HepG2 (cell line): ENCODE measurements around the gene PIEZO1. TPM values are rescaled to one million over a fixed set of nuclear protein-coding genes. Genes with fewer than 3 reads are reported as not detected.
A peak's percentile ranks its signal among the peaks of the same experiment; 100 is the strongest.

Experiments
- ATAC-seq: fragments of 200-7000 bp; cut with Tn5 transposase; 3 replicates; pipeline ENCODE4 v1.9.1; 2020; ENCODE audit warnings: mild to moderate bottlenecking, moderate library complexity
- BruUV-seq: library from RNA; stranded (reverse); fragments of 400-500 nt; replicated peaks from 2 replicates; lab custom pipeline; 2021; lab: Mats Ljungman, UMichigan
- CTCF ChIA-PET: fragments of 300-600 bp; formaldehyde crosslinking; extraction: SDS; loops from one replicate; lab custom pipeline; 2021; ENCODE audit warnings: low total read pairs, inconsistent platforms, low intra/inter-chr PET ratio; lab: Yijun Ruan, JAX
- POLR2A ChIA-PET: fragments of 350-600 bp; sonication (Branson Sonifier 250); formaldehyde crosslinking; loops from one replicate; lab custom pipeline; 2020; ENCODE audit warnings: antibody characterized with exemption, inconsistent platforms; lab: Yijun Ruan, JAX
- DNase-seq: peaks from one replicate; pipeline ENCODE4 v3.0.0-alpha.2; 2015; ENCODE audit warnings: low spot score
- FAIRE-seq: peaks from 3 replicates; lab custom pipeline; 2011; peaks lifted over from hg19 to GRCh38; lab: Jason Lieb, UNC
- H2AFZ ChIP-seq: one replicate; pipeline ENCODE4 v1.6.1; 2011; ENCODE audit warnings: low read length, inconsistent platforms
- H3K27ac ChIP-seq: fragments of 300-600 bp; 3 replicates; pipeline ENCODE4 v1.8.0; 2011; ENCODE audit warnings: mixed run types, mild to moderate bottlenecking, mixed read lengths, low read length, inconsistent platforms; ENCODE audit not compliant: insufficient read depth; ENCODE audit errors: extremely low read length
- H3K27me3 ChIP-seq, 2 experiments: fragments of 200-600 bp in 1 of 2; 2 replicates in 1 of 2; 3 replicates in 1 of 2; pipeline versions ENCODE4 v1.6.0 to v1.8.0; 2011; ENCODE audit warnings: low read length in 2 of 2, mild to moderate bottlenecking in 2 of 2, moderate library complexity in 2 of 2, inconsistent platforms in 1 of 2; ENCODE audit not compliant: insufficient read depth in 2 of 2, control insufficient read depth in 1 of 2
- H3K36me3 ChIP-seq, 2 experiments: fragments of 200-600 bp in 1 of 2; replicated peaks in 1 of 2; 2 replicates in 1 of 2; 3 replicates in 1 of 2; pipeline versions ENCODE4 v1.5.1 to v1.8.0; 2011; ENCODE audit warnings: low read length in 2 of 2, inconsistent platforms in 1 of 2; ENCODE audit not compliant: insufficient read depth in 2 of 2, control insufficient read depth in 1 of 2
- H3K4me1 ChIP-seq: 2 replicates; pipeline ENCODE4 v1.5.1; 2012; ENCODE audit warnings: low read length, inconsistent platforms; ENCODE audit not compliant: insufficient read depth
- H3K4me2 ChIP-seq: 2 replicates; pipeline ENCODE4 v1.6.0; 2011; ENCODE audit warnings: low read depth, low read length, inconsistent platforms
- H3K4me3 ChIP-seq, 3 experiments: fragments of 200-600 bp in 1 of 3; sonication (generic), shearing (Covaris generic) in 1 of 3; replicated peaks in 1 of 3; 2 replicates each; pipeline ENCODE4 v1.5.1; 2011 to 2016; ENCODE audit warnings: low read length in 3 of 3, inconsistent platforms in 2 of 3, low read depth in 2 of 3, mild to moderate bottlenecking in 2 of 3, control low read depth in 1 of 3, mixed read lengths in 1 of 3; ENCODE audit not compliant: insufficient read depth in 1 of 3
- H3K79me2 ChIP-seq: one replicate; pipeline ENCODE4 v1.6.1; 2011; ENCODE audit warnings: low read length, inconsistent platforms; ENCODE audit not compliant: insufficient read depth
- H3K9ac ChIP-seq: 2 replicates; pipeline ENCODE4 v1.6.0; 2011; ENCODE audit warnings: mild to moderate bottlenecking, low read depth, low read length, inconsistent platforms; ENCODE audit not compliant: insufficient read depth
- H3K9me3 ChIP-seq: 2 replicates; pipeline ENCODE4 v1.5.1; 2012; ENCODE audit warnings: mild to moderate bottlenecking, low read length
- H4K20me1 ChIP-seq: 2 replicates; pipeline ENCODE4 v1.6.0; 2011; ENCODE audit warnings: inconsistent platforms, mild to moderate bottlenecking, low read length, moderate library complexity; ENCODE audit not compliant: insufficient read depth
- AGO2 ChIP-seq: fragments of 200-400 bp; formaldehyde crosslinking; optimal IDR thresholded peaks from 2 replicates; pipeline ENCODE3; 2017; ENCODE audit warnings: mild to moderate bottlenecking, low read depth, low read length, moderate library complexity
- MBD4 ChIP-seq: IDR thresholded peaks from 2 replicates; pipeline ENCODE4 v1.6.1; 2012; ENCODE audit warnings: low read length, inconsistent platforms, borderline replicate concordance
- POLR2A ChIP-seq, 2 experiments: IDR thresholded peaks; 2 replicates each; pipeline ENCODE4 v1.6.1; 2011; ENCODE audit warnings: low read depth in 2 of 2, low read length in 2 of 2, mild to moderate bottlenecking in 1 of 2, moderate library complexity in 1 of 2; ENCODE audit not compliant: insufficient read depth in 1 of 2
- RBM22 ChIP-seq: fragments of 200-400 bp; formaldehyde crosslinking; optimal IDR thresholded peaks from 2 replicates; pipeline ENCODE3; 2017; ENCODE audit warnings: mild to moderate bottlenecking, low read length, moderate library complexity
- ZNF17 ChIP-seq: sonication (generic); formaldehyde crosslinking; IDR thresholded peaks from 2 replicates; pipeline ENCODE4 v1.5.0; 2020; ENCODE audit warnings: mild to moderate bottlenecking, missing genetic modification reagents
- WGBS: methylation state at CpG from one replicate; pipeline ENCODE4 v1.1.6; 2017; ENCODE audit warnings: low lambda C conversion rate; 5-methylcytosine and 5-hydroxymethylcytosine counted together
- in situ Hi-C: cut with HindIII; loops from 2 replicates; pipeline ENCODE4 v1.10.0; 2017; ENCODE audit warnings: low pct_unique_long_range_greater_than_20kb; ENCODE audit not compliant: extremely low pct_ligation_motif_present
- intact Hi-C: fragments of 100-400 bp; cut with micrococcal nuclease; formaldehyde crosslinking; loops from one replicate; pipeline ENCODE4 v1.10.0; 2022; ENCODE audit not compliant: unreplicated experiment
- polyA plus RNA-seq, 8 experiments: library from polyadenylated mRNA; depleted of rRNA in 3 of 8; stranded (reverse) in 7 of 8; unstranded in 1 of 8; fragments of >200 nt; fragmentation: Illumina TruSeq in 4 of 8; extraction: Trizol in 4 of 8; gene quantifications; 2 replicates each; pipeline versions ENCODE4 v1.2.1 to v1.2.3, GENCODE V29; 2011 to 2016; ENCODE audit warnings: low read depth in 4 of 8, missing spikeins in 1 of 8, mixed read lengths in 1 of 8; ENCODE audit not compliant: insufficient read depth in 1 of 8
- total RNA-seq, 5 experiments: library from RNA; depleted of rRNA; stranded (reverse); fragments of >200 nt; fragmentation: Illumina TruSeq; extraction: Trizol; gene quantifications; 2 replicates each; pipeline ENCODE4 v1.2.3, GENCODE V29; 2016; ENCODE audit warnings: low read depth in 1 of 5

The PIEZO1 gene
- total and polyA plus RNA-seq, 2 of the 13 experiments (the other 11 are each of a cell fraction or from before 2014, with no cell fraction given), result 67.9 to 85.0 TPM

DNA sequence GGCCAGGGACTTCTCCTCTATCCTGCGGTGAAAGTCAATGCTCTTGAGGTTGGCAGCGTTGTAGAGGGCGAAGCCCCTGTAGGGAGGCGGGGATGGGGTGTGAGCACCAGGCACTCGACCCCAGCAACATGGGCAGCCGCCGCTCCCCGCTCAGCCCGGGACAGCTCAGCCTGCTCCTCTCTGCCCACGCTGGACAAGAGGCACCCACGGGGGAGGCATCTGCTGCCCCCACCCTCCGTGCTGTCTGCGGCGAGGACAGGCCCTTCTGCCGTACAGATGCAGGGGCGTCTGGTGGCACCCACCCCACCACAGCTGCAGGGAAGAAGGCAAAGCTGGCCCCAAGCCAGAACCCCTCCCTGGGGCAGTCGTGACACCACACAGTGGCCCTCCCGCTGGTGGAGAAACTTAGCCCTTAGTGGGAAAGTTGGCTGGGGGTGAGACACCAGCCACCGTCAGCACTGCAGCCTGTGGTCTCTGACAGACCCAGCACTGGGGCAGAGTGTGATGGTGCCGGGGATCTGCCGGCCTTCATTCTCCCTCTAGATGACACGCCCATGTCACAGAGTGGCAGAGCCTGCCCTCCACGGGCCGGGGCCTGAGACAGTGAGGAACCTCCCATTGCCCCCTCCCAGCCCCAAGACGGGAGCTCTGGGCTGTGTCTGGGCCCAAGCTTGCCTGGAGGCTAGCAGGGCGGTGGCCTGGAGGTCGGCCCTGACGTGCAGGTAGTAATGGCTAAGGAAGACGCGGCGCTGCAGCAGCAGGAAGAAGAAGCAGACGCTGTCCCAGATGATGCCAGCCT lies 59.2 kb downstream of the PIEZO1 start:
- FAIRE-seq (no peak), ATAC-seq (no peak), DNase-seq (no peak)
- in situ Hi-C loops, result no loop called here
- TF ChIP-seq AGO2, result peak; percentile 63
- no peak for TF ChIP-seq ZNF17
- 0 out of 4 replicates have a peak, but pooled peaks of 1 of the 2 experiments have one; percentile 10 for TF ChIP-seq POLR2A (IDR thresholded peaks at IDR 0.05; ENCODE audit: insufficient read depth in 1 of 2, low read depth in 2 of 2, low read length in 2 of 2)
- Histone ChIP-seq H3K79me2 (no peaks in the 10 kb centered on the region), H3K27ac (no peak overlapping the region), H3K36me3 (peaks cover 55 to 74% of the 10 kb centered on the region in 2 experiments; a peak in 4 of 5 replicates), H3K9me3 (no peaks in the 10 kb centered on the region), H3K4me2 (no peak overlapping the region), H3K4me3 (no peak overlapping the region), H4K20me1 (no peaks in the 10 kb centered on the region), H3K9ac (no peak overlapping the region), H3K4me1 (no peaks in the 10 kb centered on the region), H2AFZ (no peak overlapping the region), H3K27me3 (no peaks in the 10 kb centered on the region)
- BruUV-seq, result no TSS peak
- ChIA-PET CTCF (no interaction called here), POLR2A (no interaction called here)
- intact Hi-C loops, result no loop called here
- WGBS, result 97% methylated on average over 17 of the region's 32 CpGs

DNA sequence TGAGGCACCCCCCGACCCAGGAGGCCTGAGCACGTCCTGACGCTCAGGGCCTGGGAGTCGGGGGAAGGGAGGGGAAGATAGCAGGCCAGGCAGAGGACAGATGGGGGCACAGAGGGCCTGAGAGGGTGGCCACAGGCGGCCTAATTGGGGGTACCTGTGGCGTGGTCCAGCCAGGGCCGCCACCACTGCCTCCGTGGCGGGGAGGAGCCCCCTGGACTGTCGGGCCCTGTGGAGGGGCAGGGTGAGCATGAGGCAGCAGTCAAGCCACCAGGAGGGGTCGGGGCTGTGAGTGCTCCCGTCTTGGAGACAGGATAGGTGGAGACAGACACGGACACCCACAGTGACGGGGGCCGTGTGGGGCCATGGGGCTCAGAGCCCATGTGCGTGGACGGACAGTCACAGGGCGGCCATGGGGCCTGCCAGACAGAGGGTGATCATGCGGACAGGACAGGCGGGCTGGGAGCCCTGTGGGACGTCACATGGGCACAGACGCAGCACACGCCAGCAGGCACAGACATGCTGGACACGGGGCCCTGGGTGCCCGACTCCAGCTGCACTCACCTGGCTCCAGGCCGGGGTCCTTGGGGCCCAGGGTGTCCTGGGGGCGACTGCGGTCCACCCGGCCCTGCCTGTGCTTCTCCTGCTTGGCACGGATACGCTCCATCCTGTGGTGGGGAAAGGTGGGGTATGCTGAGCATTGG lies 60.0 kb downstream of the PIEZO1 start:
- Histone ChIP-seq H3K4me1 (no peaks in the 10 kb centered on the region), H3K4me2 (no peak overlapping the region), H2AFZ (no peak overlapping the region), H3K36me3 (peaks cover 61 to 77% of the 10 kb centered on the region in 2 experiments; a peak in 4 of 5 replicates), H3K79me2 (no peaks in the 10 kb centered on the region), H3K9ac (no peak overlapping the region), H3K4me3 (no peak overlapping the region), H3K27me3 (no peaks in the 10 kb centered on the region), H3K27ac (no peak overlapping the region), H4K20me1 (no peaks in the 10 kb centered on the region), H3K9me3 (no peaks in the 10 kb centered on the region)
- in situ Hi-C loops (no loop called here), intact Hi-C loops (no loop called here)
- POLR2A ChIA-PET, result no interaction called here
- DNase-seq (no peak), FAIRE-seq (no peak), ATAC-seq (no peak)
- peak; percentile 77 for TF ChIP-seq RBM22
- TF ChIP-seq MBD4, result no peak
- TF ChIP-seq AGO2, result peak; percentile 78
- 96% methylated on average over 20 of the region's 31 CpGs for WGBS
- BruUV-seq, result no TSS peak
- CTCF ChIA-PET, result no interaction called here
